H9 (cell line): Measurements from ENCODE around the gene KEAP1. TPM values are rescaled to one million over a fixed set of nuclear protein-coding genes. Genes with fewer than 3 reads are reported as not detected.

Experiments used
- DNase-seq: peaks from one replicate; pipeline ENCODE4 v3.0.0-alpha.2; 2017
- H2AFZ ChIP-seq: one replicate; pipeline ENCODE4 v1.6.1; 2013; ENCODE audit warnings: mild to moderate bottlenecking, low read length, control low read depth, moderate library complexity
- H2AK5ac ChIP-seq: 2 replicates; pipeline ENCODE4 v1.6.1; 2013; ENCODE audit warnings: low read length, control low read depth, mixed read lengths; ENCODE audit not compliant: insufficient read length
- H2BK120ac ChIP-seq: one replicate; pipeline ENCODE4 v1.6.1; 2013; ENCODE audit warnings: low read depth, mild to moderate bottlenecking, low read length, control low read depth, inconsistent platforms; ENCODE audit not compliant: poor library complexity, severe bottlenecking
- H2BK12ac ChIP-seq: 2 replicates; pipeline ENCODE4 v1.6.1; 2013; ENCODE audit warnings: low read length, control low read depth, mixed read lengths, low read depth; ENCODE audit not compliant: insufficient read length
- H2BK15ac ChIP-seq: 2 replicates; pipeline ENCODE4 v1.6.1; 2013; ENCODE audit warnings: low read depth, low read length, control low read depth
- H2BK20ac ChIP-seq: one replicate; pipeline ENCODE4 v1.6.1; 2013; ENCODE audit warnings: low read depth, mild to moderate bottlenecking, low read length, control low read depth, inconsistent platforms; ENCODE audit not compliant: poor library complexity, severe bottlenecking
- H2BK5ac ChIP-seq: 2 replicates; pipeline ENCODE4 v1.6.1; 2013; ENCODE audit warnings: low read length, control low read depth, mixed read lengths; ENCODE audit not compliant: insufficient read length
- H3K14ac ChIP-seq: 2 replicates; pipeline ENCODE4 v1.6.1; 2013; ENCODE audit warnings: low read length, control low read depth; ENCODE audit not compliant: insufficient read depth
- H3K18ac ChIP-seq: 2 replicates; pipeline ENCODE4 v1.6.1; 2013; ENCODE audit warnings: low read depth, mild to moderate bottlenecking, mixed read lengths, low read length, control low read depth; ENCODE audit not compliant: insufficient read length
- H3K23ac ChIP-seq: 2 replicates; pipeline ENCODE4 v1.6.1; 2013; ENCODE audit warnings: low read length, control low read depth, mixed read lengths, low read depth; ENCODE audit not compliant: insufficient read length
- H3K23me2 ChIP-seq: 2 replicates; pipeline ENCODE4 v1.6.1; 2013; ENCODE audit warnings: low read depth, mild to moderate bottlenecking, mixed read lengths, low read length, control low read depth; ENCODE audit not compliant: insufficient read length, poor library complexity, severe bottlenecking
- H3K27ac ChIP-seq: 2 replicates; pipeline ENCODE4 v1.5.1; 2013; ENCODE audit warnings: low read length, control low read depth, mixed read lengths, low read depth; ENCODE audit not compliant: insufficient read length
- H3K27me3 ChIP-seq: 2 replicates; pipeline ENCODE4 v1.6.1; 2013; ENCODE audit warnings: low read length, control low read depth, inconsistent platforms; ENCODE audit not compliant: insufficient read depth
- H3K4ac ChIP-seq: 2 replicates; pipeline ENCODE4 v1.6.1; 2013; ENCODE audit warnings: low read depth, mild to moderate bottlenecking, control low read depth, inconsistent platforms, low read length, moderate library complexity
- H3K4me1 ChIP-seq: 2 replicates; pipeline ENCODE4 v1.6.1; 2013; ENCODE audit warnings: low read length, control low read depth, inconsistent platforms; ENCODE audit not compliant: insufficient read depth
- H3K4me2 ChIP-seq: 2 replicates; pipeline ENCODE4 v1.6.1; 2013; ENCODE audit warnings: low read length, control low read depth, mixed read lengths; ENCODE audit not compliant: insufficient read length, insufficient read depth
- H3K56ac ChIP-seq: 2 replicates; pipeline ENCODE4 v1.6.1; 2013; ENCODE audit warnings: low read depth, mild to moderate bottlenecking, mixed read lengths, low read length, control low read depth; ENCODE audit not compliant: insufficient read length
- H3K79me1 ChIP-seq: 2 replicates; pipeline ENCODE4 v1.6.1; 2013; ENCODE audit warnings: low read depth, mild to moderate bottlenecking, moderate library complexity, low read length, control low read depth, inconsistent platforms; ENCODE audit not compliant: insufficient read depth, poor library complexity, severe bottlenecking
- H3K79me2 ChIP-seq: 2 replicates; pipeline ENCODE4 v1.6.1; 2013; ENCODE audit warnings: low read length, control low read depth, inconsistent platforms; ENCODE audit not compliant: insufficient read depth
- H3K9ac ChIP-seq: 2 replicates; pipeline ENCODE4 v1.6.1; 2013; ENCODE audit warnings: low read length, control low read depth, mixed read lengths; ENCODE audit not compliant: insufficient read length; ENCODE audit errors: extremely low read depth
- H3K9me3 ChIP-seq: one replicate; pipeline ENCODE4 v1.6.1; 2013; ENCODE audit warnings: low read depth, low read length, inconsistent platforms; ENCODE audit not compliant: control insufficient read depth
- H3T11ph ChIP-seq: one replicate; pipeline ENCODE4 v1.6.1; 2013; ENCODE audit warnings: mild to moderate bottlenecking, low read length, control low read depth, inconsistent platforms
- H4K20me1 ChIP-seq: one replicate; pipeline ENCODE4 v1.6.1; 2013; ENCODE audit not compliant: control insufficient read depth, insufficient read length, insufficient read depth
- H4K5ac ChIP-seq: 2 replicates; pipeline ENCODE4 v1.6.1; 2013; ENCODE audit warnings: low read depth, mild to moderate bottlenecking, mixed read lengths, low read length, control low read depth; ENCODE audit not compliant: insufficient read length
- H4K8ac ChIP-seq: replicated peaks from 2 replicates; pipeline ENCODE4 v1.6.1; 2013; ENCODE audit warnings: low read length, control low read depth, mixed read lengths, low read depth; ENCODE audit not compliant: insufficient read length
- H4K91ac ChIP-seq: 2 replicates; pipeline ENCODE4 v1.6.1; 2013; ENCODE audit warnings: low read depth, mild to moderate bottlenecking, moderate library complexity, mixed read lengths, low read length, control low read depth; ENCODE audit not compliant: insufficient read length
- H3K27ac Mint-ChIP-seq, 3 experiments: 2 replicates in 2 of 3; 3 replicates in 1 of 3; pipeline ENCODE4 v1.8.0; 2020 to 2021; ENCODE audit warnings: mixed read lengths in 3 of 3, mild to moderate bottlenecking in 1 of 3, moderate library complexity in 1 of 3
- H3K27me3 Mint-ChIP-seq: 2 replicates; pipeline ENCODE4 v1.8.0; 2021; ENCODE audit warnings: low read depth, mild to moderate bottlenecking, moderate library complexity, mixed read lengths
- H3K36me3 Mint-ChIP-seq, 3 experiments: 2 replicates in 2 of 3; 3 replicates in 1 of 3; pipeline ENCODE4 v1.8.0; 2020 to 2021; ENCODE audit warnings: low read depth in 3 of 3, mixed read lengths in 3 of 3; ENCODE audit not compliant: insufficient read depth in 1 of 3
- H3K4me1 Mint-ChIP-seq, 2 experiments: 2 replicates each; pipeline ENCODE4 v1.8.0; 2020; ENCODE audit warnings: mixed read lengths in 2 of 2
- H3K4me3 Mint-ChIP-seq, 2 experiments: 2 replicates in 1 of 2; 3 replicates in 1 of 2; pipeline ENCODE4 v1.8.0; 2020 to 2021; ENCODE audit warnings: mild to moderate bottlenecking in 2 of 2, mixed read lengths in 2 of 2, moderate library complexity in 1 of 2
- H3K9me3 Mint-ChIP-seq, 2 experiments: 2 replicates in 1 of 2; 3 replicates in 1 of 2; pipeline ENCODE4 v1.8.0; 2020; ENCODE audit warnings: mild to moderate bottlenecking in 2 of 2, mixed read lengths in 2 of 2, moderate library complexity in 1 of 2
- CTCF ChIP-seq: fragments of 200-600 bp; sonication (generic); conservative IDR thresholded peaks from 3 replicates; pipeline ENCODE4 v1.8.0; 2021; ENCODE audit warnings: antibody characterized with exemption, mild to moderate bottlenecking
- WGBS: extraction: QIAGEN DNeasy Blood & Tissue Kit; methylation state at CpG from one replicate; pipeline ENCODE4 v1.1.7; 2013; ENCODE audit warnings: missing lambda C conversion rate, low lambda C conversion rate, mixed read lengths; ENCODE audit not compliant: insufficient read length; ENCODE audit errors: extremely low coverage; 5-methylcytosine and 5-hydroxymethylcytosine counted together
- total RNA-seq: library from RNA; stranded (reverse); gene quantifications from 2 replicates; pipeline ENCODE4 v1.2.1, GENCODE V29; 2021

Gene KEAP1
- total RNA-seq, 1 experiment from 2014 or later = 88.7 TPM

GRCh38 chr19:10520652-10521318 lies 17.6 kb upstream of the KEAP1 start:
- Histone ChIP-seq H3K27ac (no peak overlapping the region), H3K4me2 (no peak overlapping the region), H3K79me1 (no peaks in the 10 kb centered on the region), H2AK5ac (no peak overlapping the region), H3K9me3 (no peaks in the 10 kb centered on the region), H4K91ac (no peak overlapping the region), H3K9ac (no peak overlapping the region), H3K14ac (no peak overlapping the region), H3K23me2 (peaks cover 12% of the 10 kb centered on the region), H3K56ac (no peak overlapping the region), H3K4me1 (no peaks in the 10 kb centered on the region; the same call in 1 of the 2 replicates), H3K18ac (no peak overlapping the region), H3T11ph (no peak overlapping the region), H2BK120ac (no peak overlapping the region), H4K20me1 (no peaks in the 10 kb centered on the region), H2BK20ac (no peak overlapping the region), H2AFZ (no peak overlapping the region), H3K27me3 (no peaks in the 10 kb centered on the region; the same call in 1 of the 2 replicates), H2BK15ac (no peak overlapping the region), H4K8ac (no peak overlapping the region), H3K23ac (no peak overlapping the region), H4K5ac (no peak overlapping the region), H3K4ac (no peak overlapping the region), H3K79me2 (no peaks in the 10 kb centered on the region), H2BK12ac (no peak overlapping the region), H2BK5ac (no peak overlapping the region)
- DNase-seq = no peak
- peaks cover 20% of the 10 kb centered on the region for H3K27me3 Mint-ChIP-seq
- no CpG with 5 or more reads among the region's 15 CpGs for WGBS
- TF ChIP-seq CTCF = no peak
- H3K4me3 Mint-ChIP-seq = no peak overlapping the region
- H3K36me3 Mint-ChIP-seq = no peaks in the 10 kb centered on the region
- H3K9me3 Mint-ChIP-seq = no peaks in the 10 kb centered on the region
- H3K27ac Mint-ChIP-seq = no peak overlapping the region
- peaks cover 19 to 27% of the 10 kb centered on the region in 2 experiments for H3K4me1 Mint-ChIP-seq
